ENCODE data around the gene UBXN11.
A peak's percentile ranks its signal among the peaks of the same experiment; 100 is the strongest.

The UBXN11 gene, protein sequence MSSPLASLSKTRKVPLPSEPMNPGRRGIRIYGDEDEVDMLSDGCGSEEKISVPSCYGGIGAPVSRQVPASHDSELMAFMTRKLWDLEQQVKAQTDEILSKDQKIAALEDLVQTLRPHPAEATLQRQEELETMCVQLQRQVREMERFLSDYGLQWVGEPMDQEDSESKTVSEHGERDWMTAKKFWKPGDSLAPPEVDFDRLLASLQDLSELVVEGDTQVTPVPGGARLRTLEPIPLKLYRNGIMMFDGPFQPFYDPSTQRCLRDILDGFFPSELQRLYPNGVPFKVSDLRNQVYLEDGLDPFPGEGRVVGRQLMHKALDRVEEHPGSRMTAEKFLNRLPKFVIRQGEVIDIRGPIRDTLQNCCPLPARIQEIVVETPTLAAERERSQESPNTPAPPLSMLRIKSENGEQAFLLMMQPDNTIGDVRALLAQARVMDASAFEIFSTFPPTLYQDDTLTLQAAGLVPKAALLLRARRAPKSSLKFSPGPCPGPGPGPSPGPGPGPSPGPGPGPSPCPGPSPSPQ

DNA sequence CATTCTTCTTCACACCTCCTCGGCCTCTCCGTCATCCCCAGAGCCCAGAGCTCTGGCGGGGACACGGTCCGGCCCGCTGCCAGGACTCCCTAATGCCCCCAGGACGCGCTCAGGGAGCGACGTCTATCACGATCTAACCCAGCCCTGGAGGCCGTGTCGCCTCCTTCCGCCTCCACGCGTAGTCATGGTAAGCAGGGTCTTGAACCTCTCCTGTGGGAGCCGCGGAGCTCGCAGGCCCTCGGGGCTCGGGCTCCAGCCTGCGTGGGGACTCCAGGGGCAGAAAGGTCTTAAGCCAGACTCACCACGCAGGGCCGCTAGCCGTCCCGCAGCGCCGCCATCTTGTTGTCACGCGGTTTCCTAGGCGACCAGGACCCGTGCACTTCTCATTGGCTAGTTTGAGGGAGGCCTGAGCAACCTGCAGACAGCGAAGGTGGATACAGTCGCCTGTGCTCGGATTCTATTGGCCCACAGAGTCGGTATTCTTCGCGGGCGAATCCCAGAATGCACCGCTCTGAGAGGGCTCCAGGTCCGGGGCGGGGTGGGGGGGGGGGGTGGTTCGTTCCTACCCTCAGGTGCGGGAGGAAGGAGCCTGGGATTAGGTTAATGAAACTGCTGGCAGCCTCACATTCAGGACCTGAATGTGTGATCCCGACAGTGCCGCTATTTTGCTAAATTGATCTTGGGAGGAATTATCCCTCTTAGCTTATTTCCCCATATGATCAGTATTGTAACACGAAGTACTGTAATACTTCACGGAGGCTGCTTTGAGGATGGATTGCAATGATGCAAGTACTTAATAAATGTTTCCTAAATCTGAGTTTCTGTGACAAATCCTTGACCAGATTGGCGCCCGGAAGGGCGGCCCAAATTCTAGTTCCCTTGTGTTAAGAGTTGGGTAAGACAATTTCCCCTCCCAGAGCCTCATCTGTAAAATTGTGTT is at the start of gene UBXN11:
Gene UBXN11, minus strand, starts transcription at position 347 of the 940 bp plus-strand sequence. CDS start 3,753 bp downstream, outside the sequence.
- DNase-seq = peak; percentile 97

GRCh38 chr1:26356106-26356505 is 49.7 kb upstream of the UBXN11 start:
- no peak for DNase-seq

GRCh38 chr1:26354972-26355371 is 48.5 kb upstream of the UBXN11 start:
- no peak for DNase-seq

DNA sequence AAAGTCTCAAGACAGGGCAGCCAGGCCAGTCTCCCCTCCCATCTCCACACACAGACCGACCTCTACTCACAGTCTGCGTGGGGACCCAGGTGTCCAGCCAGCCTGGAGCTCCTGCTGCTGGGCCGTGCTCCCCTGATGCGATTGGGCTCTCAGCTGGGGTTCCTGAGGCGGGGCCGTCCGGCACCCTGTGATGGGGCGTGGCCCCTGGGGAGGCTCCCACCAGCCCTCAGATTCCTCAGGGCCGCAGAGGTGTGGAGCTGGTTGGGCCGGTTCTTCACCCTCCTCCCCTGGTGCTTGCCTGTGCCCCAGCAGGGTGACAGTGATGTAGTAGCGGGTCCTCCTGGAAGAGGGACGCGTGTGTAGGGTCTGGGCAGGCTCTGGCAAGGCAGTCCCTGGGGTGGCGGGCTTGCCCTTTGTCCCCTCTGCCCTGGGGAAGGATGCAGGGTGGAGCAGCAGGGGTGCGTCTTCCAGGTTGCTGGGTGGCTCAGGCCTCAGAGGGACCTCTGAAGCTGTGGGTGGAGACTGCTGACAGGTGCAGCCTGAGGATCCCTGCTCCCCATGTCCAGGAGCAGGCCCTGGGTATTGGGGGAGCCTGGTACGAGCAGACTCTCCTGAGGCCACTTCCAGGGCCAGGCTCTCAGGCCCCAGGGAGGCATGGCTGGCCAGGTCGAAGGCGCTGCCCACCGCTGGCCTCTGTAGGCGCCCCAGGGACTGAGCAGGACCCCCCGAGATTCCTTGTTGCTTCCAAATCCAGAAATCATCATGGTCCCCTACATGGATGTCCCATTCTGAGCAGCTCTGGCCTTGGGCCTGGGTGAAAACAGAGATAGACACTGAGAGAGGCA is 47.8 kb upstream of the UBXN11 start, which contains the start of gene CRYBG2:
Gene CRYBG2, minus strand, starts transcription at position 155 of the 845 bp plus-strand sequence. CDS start 7,473 bp downstream, outside the sequence.
- no peak for DNase-seq

DNA sequence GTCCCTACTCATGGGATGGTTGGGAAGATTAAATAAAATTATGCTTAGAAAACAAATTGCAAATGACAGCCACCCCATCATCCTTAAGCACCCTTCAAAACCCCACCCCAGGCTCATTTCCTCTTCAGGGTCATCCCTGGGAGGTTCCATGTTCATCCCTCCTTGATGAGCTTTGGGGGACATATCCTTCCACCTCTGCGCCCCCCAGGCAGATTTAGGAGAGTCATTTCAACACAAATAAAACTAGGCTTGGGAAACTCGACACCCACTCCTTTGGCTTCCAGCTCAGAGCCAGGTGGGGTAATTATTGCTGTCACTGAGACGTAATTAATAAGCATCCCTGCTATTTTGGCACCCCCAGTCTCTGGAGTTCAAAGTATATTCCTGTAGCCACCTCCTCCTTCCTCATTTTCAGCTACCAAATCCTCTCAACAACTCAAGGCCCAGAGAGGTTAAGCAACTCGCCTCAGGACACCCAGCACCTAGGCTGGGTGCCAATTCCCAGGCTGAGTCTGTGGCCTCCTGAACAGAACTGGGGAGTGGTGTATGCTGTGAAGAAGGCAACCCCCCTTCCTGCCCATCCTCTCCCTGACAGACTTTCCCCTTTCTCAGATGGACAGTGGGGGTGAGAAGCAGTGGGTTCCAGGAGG is 46.9 kb upstream of the UBXN11 start:
- no peak for DNase-seq

DNA sequence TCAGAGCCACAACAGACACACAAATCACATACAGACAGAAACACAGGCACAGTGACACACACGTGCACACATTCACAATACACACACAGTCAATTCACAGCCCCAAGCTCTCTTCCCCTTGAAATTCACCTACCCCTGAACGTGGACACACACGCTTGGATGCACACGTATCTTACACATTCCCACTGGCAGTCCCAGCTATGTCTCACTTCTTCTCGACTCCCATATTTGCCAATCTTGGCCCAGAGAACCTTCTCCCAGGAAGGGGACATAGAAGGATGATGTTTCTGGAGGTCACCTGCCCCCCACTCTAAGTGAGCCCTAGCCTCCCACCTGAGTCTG is 45.9 kb upstream of the UBXN11 start:
- DNase-seq = no peak

DNA sequence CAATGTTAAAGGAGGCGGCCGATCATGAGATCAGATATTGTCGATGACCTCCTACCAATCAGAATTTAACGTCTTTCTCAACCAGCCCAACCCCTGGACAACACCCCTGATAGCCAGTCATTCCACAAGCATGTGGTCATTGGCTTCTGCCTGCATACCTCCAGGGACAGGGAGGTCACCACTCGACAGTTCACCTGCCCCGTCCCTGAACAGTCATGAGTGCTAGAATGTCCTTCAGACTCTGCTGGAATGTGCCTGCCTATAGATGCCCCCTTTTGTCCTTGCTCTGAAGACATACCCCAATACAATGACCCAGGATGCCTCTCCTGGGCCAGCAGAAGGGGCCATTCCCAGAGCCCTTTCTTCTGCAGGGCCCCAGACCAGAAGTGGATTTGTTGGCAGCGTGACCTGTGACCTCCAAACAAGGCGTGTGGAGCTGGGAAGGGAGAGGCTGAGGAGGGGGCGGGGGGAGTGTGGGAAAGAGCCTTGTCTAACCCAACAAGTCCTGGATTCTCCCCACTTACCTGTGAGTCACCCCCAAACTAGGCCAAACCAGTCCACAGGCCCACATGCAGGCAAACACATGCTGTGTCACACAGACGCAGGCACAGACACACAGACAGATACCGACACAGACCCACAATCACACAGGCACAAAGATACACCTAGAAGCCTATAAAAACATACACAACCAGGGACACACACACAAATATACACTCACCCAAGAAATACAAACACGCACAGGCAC is 45.3 kb upstream of the UBXN11 start:
- no peak for DNase-seq

DNA sequence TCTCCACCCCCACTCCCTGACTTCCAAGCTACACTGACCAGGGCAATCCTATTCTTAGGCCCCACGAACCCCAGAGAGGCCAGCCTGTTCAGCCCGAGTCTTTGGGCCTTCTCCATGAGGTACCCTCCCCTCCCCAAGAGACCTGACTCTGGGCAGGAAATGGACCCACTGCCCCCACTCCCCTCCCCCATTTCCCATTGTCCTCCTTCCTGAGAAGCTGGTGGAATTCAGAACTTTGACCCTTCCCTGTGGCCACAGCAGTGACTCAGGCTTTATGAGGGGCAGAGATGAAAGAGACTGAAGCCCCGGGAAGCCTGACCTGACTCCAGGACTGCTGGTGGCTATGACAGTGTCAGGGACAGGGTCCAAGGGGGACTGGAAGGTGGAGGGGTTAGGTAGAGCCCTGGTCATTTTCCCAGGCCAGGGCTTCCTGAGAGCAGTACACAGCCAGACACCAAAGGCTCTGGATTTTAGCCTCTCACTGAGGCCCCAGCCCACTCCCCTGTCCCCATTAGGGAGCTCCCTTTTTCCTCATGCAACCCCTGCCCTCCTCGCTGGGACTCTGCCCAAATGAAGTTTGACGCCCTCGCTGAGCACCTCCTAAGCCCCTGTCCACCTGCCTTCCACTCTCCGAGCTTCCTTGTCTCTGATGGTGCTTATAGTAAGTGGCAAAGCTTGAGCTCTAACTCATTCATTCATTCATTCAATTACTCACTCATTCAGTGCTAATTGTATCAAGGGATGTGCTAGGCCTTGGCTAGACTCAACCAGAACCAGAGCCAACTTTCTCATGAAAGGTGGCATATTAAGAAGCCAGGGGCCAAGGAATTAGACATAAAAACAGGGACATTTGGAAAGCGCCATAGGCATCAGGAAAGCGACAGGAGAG is 44.5 kb upstream of the UBXN11 start:
- no peak for DNase-seq

GRCh38 chr1:26350343-26350700 is 43.9 kb upstream of the UBXN11 start:
- DNase-seq = no peak

DNA sequence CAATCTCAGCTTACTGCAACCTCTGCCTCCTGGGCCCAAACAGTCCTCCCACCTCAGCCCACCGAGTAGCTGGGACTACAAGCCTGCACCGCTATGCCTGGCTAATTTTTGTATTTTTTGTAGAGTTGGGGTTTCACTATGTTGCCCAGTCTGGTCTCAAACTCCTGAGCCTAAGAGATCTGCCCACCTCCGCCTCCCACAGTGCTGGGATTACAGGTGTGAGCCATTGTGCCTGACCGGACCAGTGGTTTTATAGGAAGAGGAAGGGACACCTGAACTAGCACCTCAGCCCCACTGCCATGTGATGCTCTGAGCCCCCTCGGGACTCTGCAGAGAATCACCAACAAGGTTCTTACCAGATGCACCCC is 43.4 kb upstream of the UBXN11 start:
- DNase-seq = no peak

DNA sequence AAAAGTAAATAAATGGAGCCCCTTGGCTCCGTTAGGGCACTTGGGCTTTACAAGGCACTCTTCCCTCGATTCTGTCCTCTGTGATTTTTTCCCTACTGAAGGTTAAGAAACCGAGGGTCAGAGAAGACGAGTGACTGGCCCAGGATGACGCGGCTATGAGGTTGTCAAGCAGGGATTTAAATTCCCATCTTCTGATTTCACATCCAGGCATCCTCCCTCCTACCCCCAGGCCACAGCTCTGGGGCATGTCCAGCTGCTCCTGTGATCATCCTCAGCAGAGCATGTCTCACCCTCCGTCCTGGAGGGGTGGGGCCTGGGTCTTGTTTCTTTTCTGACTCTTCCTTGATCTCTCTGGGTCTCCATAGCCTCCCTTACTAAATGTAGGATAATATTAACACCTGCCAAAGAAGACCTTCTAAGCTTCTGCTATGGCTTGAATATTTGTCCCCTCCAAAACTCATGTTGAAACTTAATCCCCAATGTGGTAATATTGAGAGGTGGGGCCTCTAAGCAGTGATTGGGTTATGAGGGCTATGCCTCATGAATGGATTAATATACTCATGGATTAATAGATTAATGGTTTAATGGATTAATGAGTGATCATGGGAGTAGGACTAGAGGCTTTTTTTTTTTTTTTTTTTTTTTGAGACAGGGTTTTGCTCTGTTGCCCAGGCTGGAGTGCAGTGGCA is 42.9 kb upstream of the UBXN11 start:
- no peak for DNase-seq

DNA sequence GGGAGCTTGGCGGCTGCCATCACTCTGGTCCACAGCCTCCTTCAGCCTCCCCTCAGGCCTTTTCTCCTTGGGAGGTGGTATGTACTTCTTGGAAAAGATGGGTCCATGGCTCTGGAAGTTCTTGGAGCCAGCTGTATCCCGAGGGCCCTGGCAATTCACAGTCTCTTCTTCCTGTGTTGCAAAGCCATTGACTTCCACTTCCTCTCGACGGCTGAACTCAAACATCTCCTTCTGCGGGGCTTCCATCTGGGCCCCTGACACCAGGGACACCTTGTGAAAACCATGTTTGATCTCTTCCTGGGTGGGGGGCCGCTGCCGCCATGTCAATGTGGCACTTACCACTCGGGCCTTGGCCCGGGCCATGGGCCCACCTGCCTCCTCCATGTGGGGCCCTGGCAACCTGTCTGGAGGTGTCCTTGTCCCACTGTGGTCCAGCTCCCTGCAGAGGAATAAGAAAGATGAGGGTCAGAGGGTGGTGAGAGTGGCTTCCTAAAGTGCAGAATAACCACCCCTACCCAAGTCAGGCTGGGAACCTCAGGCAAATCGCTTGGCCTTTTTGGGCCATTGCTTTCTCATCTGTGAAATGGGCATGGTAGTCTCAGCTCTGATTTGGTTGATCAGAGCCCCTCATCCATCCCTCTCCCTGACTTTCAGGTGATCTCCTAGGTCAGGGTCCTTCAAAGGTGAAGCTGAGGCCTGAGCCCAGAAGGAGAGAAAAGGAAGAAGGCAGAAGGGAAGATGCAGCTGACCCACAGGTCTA is 40.0 kb upstream of the UBXN11 start:
- no peak for DNase-seq

GRCh38 chr1:26345718-26346117 is 39.3 kb upstream of the UBXN11 start:
- DNase-seq = no peak

DNA sequence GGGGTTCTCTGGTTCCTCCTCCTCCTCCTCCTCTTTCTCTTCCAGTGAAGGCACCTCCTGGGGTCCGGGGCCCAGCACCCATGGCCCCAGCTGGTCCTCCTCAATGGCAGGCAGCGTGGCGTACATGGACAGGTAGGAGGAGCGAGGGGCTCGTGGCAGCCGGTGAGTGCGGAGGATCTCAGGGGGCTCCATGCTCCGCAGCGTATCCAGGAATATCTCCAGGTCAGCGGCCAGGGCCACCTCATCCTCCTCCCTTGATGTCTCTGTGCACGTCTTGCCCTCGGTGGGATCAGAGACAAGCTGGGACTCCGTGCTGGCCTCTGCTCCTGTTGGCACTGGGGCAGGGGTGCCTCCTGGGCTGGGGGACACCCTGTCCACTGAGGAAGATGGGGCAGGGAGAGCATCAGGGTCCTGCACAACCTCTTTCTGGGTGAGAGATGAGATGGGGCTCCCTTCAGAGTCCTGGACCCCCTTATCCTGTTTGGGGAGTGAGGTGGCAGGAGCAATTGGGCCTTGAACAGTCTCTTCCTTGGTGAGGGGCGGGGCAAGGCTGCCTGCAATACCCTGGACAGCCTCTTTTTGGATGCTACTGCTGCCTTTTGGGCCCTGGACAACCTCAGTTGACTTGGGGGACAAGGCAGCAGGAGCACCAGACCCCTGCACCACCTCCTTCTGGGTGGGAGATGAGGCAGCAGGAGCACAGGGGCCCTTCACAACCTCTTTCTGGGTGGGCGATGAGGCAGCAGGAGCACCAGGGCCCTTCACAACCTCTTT is 37.9 kb upstream of the UBXN11 start:
- DNase-seq = no peak

DNA sequence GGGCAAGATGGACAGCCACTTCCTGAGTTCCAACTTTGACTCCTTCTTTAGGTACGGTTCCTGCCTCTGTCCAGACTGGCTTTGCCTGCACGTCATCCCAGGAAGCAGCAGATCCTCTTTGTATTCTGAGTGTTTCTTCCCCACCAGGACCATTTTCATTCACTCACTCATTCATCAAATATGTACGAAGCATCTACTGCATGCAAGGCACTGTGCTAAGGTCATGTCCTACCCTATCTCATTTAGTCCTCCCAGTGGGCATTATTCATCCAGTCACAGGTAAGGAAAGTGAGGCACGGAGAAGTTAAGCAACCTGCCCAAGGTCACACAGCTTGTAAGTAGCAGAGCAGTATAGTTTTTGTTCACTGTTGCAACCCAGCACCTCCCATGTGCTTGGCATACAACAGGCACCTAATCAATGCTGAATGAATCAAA is 33.6 kb upstream of the UBXN11 start:
- DNase-seq = no peak

- DNase-seq = no peak
These were observed 32.2 kb upstream of the UBXN11 start for GRCh38 chr1:26338670-26339069.

DNA sequence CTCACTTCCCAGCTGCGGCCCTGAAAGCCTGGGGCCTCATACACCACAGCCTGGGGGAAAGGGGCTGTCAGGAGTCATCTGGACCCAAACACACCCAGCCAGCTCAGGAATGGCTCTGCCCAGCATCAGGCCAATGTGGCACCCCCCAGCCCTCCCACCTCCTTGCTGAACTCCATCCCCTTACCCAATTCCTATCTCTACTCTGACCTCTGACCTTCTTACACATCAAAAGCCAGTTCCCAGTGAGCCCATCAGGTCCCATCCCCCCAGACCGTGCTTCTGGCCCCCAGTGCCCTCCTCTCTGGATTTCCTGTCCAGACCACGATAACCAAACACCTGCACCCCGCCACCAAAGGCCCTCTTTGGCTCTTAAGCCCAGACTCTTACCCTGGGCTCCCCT is 31.2 kb upstream of the UBXN11 start:
- DNase-seq = no peak

DNA sequence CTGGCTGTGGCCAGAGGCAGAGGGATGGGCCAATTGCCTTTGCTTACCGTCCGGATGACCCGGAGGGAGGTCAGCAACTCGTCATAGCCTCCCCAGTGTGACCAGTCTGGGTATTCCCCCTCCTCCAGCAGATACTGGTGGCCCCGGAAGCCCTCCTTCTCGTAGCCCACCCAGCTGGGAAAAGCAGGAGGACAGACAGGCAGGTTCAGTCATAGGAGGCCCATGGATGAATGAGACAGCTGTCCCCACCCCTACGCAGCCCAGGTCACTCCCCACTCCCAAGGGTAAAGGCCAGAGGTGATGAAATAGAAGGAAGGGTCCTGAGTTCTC is 30.7 kb upstream of the UBXN11 start:
- DNase-seq = no peak

Measured in hematopoietic multipotent progenitor cell treated with erythropoietin and hydrocortisone succinate and interleukin-3 and kit ligand, for 8 days (in vitro differentiated cells).